ENCODE measurements around the gene NGEF.

DNA sequence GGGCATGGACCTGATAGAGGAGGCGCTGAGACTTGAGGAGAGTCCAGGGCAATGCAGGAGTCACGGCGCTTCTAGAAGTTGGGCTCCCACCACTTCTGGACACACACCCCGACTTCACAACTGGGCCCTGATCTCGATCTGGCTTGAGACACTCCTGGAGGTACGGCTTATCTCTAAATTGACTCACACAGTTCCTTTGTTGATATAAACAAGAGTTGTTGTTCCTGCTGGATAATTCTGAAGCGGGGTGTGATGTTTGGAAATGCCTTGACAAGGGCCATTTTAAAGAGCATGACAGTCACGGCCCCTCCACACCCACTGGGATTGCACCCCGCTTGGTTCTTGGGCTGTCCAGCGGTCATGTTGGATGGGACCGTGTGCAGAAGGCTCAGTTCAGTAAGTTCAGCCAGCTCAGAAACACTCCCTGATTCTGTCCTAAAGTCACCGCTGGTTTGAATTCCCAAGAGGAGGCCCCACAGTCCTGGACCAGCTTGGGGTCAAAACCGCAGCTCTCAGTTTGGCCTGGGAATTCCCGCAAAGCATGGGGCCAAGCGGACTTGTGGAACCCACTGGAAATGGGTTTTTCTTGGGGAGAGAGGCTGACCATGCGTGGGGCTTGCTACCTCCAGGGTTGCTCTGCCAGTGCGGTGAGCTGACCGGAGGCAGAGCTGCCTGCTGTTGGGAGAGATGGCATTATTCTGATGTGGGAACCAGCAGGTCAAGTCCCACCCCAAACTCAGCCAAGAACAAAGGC lies 10.1 kb upstream of the NGEF start:
- TF ChIP-seq, protein P1, sequence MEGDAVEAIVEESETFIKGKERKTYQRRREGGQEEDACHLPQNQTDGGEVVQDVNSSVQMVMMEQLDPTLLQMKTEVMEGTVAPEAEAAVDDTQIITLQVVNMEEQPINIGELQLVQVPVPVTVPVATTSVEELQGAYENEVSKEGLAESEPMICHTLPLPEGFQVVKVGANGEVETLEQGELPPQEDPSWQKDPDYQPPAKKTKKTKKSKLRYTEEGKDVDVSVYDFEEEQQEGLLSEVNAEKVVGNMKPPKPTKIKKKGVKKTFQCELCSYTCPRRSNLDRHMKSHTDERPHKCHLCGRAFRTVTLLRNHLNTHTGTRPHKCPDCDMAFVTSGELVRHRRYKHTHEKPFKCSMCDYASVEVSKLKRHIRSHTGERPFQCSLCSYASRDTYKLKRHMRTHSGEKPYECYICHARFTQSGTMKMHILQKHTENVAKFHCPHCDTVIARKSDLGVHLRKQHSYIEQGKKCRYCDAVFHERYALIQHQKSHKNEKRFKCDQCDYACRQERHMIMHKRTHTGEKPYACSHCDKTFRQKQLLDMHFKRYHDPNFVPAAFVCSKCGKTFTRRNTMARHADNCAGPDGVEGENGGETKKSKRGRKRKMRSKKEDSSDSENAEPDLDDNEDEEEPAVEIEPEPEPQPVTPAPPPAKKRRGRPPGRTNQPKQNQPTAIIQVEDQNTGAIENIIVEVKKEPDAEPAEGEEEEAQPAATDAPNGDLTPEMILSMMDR (IDR thresholded peaks at IDR 0.05) = no peak
- no peak for TF ChIP-seq POLR2A (IDR thresholded peaks at IDR 0.05)
- no peak for TF ChIP-seq POLR2AphosphoS5 (IDR thresholded peaks at IDR 0.05)
